MCF 10A (cell line): ENCODE measurements around the gene CTTNBP2. TPM values are rescaled to one million over a fixed set of nuclear protein-coding genes. Genes with fewer than 3 reads are reported as not detected.

Experiments
- BruUV-seq: library from RNA; stranded (reverse); fragments of 400-500 nt; replicated peaks from 2 replicates; lab custom pipeline; 2021; lab: Mats Ljungman, UMichigan
- CTCF ChIA-PET: fragments of 300-600 bp; sonication (Branson Sonifier 250); formaldehyde crosslinking; extraction: SDS; loops from one replicate; lab custom pipeline; 2021; ENCODE audit warnings: antibody characterized with exemption, inconsistent platforms; lab: Yijun Ruan, JAX
- POLR2A ChIA-PET: fragments of 300-600, 350-650 bp; sonication (Branson Sonifier 250); formaldehyde crosslinking; extraction: SDS; loops from one replicate; lab custom pipeline; 2020; ENCODE audit warnings: antibody characterized with exemption, inconsistent platforms; lab: Yijun Ruan, JAX
- DNase-seq: peaks from one replicate; pipeline ENCODE4 v3.0.0-alpha.2; 2018; ENCODE audit not compliant: unreplicated experiment
- H3K27ac Mint-ChIP-seq: one replicate; pipeline ENCODE4 v1.8.0; 2022; ENCODE audit warnings: mild to moderate bottlenecking, low read depth, mixed read lengths; ENCODE audit not compliant: unreplicated experiment
- H3K27me3 Mint-ChIP-seq: one replicate; pipeline ENCODE4 v1.8.0; 2022; ENCODE audit warnings: mixed read lengths; ENCODE audit not compliant: insufficient read depth, unreplicated experiment
- H3K36me3 Mint-ChIP-seq: one replicate; pipeline ENCODE4 v1.8.0; 2022; ENCODE audit warnings: mild to moderate bottlenecking, moderate library complexity, mixed read lengths; ENCODE audit not compliant: insufficient read depth, unreplicated experiment
- H3K4me1 Mint-ChIP-seq: one replicate; pipeline ENCODE4 v1.8.0; 2022; ENCODE audit warnings: mixed read lengths; ENCODE audit not compliant: insufficient read depth, unreplicated experiment
- H3K4me3 Mint-ChIP-seq: one replicate; pipeline ENCODE4 v1.8.0; 2022; ENCODE audit warnings: mild to moderate bottlenecking, moderate library complexity, mixed read lengths; ENCODE audit not compliant: unreplicated experiment
- H3K9me3 Mint-ChIP-seq: one replicate; pipeline ENCODE4 v1.8.0; 2022; ENCODE audit warnings: mixed read lengths; ENCODE audit not compliant: unreplicated experiment
- intact Hi-C: fragments of 100-400 bp; cut with micrococcal nuclease; formaldehyde crosslinking; loops from 2 replicates; pipeline ENCODE4 v1.14.1; 2022
- total RNA-seq: library from RNA; stranded (reverse); gene quantifications from 2 replicates; pipeline ENCODE4 v1.2.3, GENCODE V29; 2022
- TF ChIP-seq, protein P1 (sequence below): fragments of 200-600 bp; IDR thresholded peaks from one replicate; pipeline ENCODE4 v1.8.0; 2022; ENCODE audit warnings: antibody characterized with exemption, mild to moderate bottlenecking; ENCODE audit not compliant: unreplicated experiment

The CTTNBP2 gene
- total RNA-seq, 1 experiment from 2014 or later: 0.98 TPM

DNA sequence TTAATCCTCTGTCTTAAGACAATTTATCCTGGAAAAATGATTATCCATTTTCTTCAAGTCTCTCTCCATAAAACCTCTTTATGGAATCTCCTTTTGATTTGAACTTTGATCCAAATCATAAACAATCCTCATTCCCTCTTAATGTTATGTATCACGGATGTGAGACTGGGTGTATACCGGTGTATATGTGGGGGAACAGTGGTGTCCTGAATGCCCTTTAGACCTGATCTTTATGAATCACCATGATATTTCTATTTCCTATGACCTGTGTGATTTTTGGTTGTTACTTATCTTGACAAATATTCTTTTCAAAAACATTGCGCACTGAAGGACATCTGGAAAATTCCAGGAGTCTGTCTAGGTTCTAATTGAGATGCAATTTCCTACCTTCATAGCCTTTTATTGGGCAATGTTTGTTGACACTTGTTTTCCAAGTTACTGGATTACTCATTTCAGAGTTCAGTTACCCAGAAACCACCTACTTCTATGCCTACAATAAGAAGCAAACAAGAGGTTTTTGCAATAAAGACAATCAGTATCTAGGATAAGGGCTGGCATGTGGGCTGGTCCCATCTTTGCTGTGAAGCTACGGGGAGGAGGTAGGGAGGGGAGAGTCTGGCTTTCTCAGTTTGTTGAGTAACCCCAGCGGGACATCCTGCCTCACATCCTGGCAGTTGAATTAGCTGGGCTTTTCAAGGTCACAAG, 190.4 kb downstream of the CTTNBP2 start:
- no peak overlapping the region for H3K27ac Mint-ChIP-seq
- POLR2A ChIA-PET: no interaction called here
- intact Hi-C loops: no loop called here
- H3K36me3 Mint-ChIP-seq: no peaks in the 10 kb centered on the region
- no peaks in the 10 kb centered on the region for H3K4me1 Mint-ChIP-seq
- CTCF ChIA-PET: interaction anchor here (0.8 kb wide), 1 partner anchor 96 kb away, joined by 3 read pairs; no protein-coding TSS in a partner anchor
- H3K4me3 Mint-ChIP-seq: no peak overlapping the region
- H3K9me3 Mint-ChIP-seq: no peaks in the 10 kb centered on the region
- no TSS peak for BruUV-seq
- no peaks in the 10 kb centered on the region for H3K27me3 Mint-ChIP-seq
- DNase-seq: peak; percentile 29
- TF ChIP-seq, protein P1, sequence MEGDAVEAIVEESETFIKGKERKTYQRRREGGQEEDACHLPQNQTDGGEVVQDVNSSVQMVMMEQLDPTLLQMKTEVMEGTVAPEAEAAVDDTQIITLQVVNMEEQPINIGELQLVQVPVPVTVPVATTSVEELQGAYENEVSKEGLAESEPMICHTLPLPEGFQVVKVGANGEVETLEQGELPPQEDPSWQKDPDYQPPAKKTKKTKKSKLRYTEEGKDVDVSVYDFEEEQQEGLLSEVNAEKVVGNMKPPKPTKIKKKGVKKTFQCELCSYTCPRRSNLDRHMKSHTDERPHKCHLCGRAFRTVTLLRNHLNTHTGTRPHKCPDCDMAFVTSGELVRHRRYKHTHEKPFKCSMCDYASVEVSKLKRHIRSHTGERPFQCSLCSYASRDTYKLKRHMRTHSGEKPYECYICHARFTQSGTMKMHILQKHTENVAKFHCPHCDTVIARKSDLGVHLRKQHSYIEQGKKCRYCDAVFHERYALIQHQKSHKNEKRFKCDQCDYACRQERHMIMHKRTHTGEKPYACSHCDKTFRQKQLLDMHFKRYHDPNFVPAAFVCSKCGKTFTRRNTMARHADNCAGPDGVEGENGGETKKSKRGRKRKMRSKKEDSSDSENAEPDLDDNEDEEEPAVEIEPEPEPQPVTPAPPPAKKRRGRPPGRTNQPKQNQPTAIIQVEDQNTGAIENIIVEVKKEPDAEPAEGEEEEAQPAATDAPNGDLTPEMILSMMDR: no peak

DNA sequence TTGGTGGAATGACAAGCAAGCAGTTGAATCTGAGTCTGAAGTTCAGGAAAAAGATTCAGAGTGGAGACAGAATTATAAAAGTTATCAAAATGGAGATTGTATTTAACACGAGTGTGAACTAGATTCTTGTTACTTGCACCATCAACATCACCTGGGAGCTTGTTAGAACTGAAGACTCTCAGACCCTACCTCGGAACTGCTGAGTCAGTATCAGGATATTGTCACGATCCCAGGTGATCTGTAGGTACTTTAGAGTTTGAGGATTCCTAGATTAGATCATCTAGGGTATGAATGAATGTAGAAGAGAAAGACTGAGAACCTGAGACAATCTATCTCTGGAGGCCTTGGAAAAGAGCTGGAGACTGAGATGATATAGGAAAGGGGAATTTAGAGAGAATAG, 194.1 kb downstream of the CTTNBP2 start:
- no TSS peak for BruUV-seq
- Mint-ChIP-seq H3K27me3 (no peaks in the 10 kb centered on the region), H3K4me1 (no peaks in the 10 kb centered on the region), H3K36me3 (no peaks in the 10 kb centered on the region), H3K27ac (no peak overlapping the region), H3K4me3 (no peak overlapping the region), H3K9me3 (no peaks in the 10 kb centered on the region)
- POLR2A ChIA-PET: no interaction called here
- DNase-seq: no peak
- intact Hi-C loops: loop anchor here (10.0 kb wide), 1 partner anchor 274 kb away; no protein-coding TSS in a partner anchor
- TF ChIP-seq, protein P1: no peak
- CTCF ChIA-PET: no interaction called here

DNA sequence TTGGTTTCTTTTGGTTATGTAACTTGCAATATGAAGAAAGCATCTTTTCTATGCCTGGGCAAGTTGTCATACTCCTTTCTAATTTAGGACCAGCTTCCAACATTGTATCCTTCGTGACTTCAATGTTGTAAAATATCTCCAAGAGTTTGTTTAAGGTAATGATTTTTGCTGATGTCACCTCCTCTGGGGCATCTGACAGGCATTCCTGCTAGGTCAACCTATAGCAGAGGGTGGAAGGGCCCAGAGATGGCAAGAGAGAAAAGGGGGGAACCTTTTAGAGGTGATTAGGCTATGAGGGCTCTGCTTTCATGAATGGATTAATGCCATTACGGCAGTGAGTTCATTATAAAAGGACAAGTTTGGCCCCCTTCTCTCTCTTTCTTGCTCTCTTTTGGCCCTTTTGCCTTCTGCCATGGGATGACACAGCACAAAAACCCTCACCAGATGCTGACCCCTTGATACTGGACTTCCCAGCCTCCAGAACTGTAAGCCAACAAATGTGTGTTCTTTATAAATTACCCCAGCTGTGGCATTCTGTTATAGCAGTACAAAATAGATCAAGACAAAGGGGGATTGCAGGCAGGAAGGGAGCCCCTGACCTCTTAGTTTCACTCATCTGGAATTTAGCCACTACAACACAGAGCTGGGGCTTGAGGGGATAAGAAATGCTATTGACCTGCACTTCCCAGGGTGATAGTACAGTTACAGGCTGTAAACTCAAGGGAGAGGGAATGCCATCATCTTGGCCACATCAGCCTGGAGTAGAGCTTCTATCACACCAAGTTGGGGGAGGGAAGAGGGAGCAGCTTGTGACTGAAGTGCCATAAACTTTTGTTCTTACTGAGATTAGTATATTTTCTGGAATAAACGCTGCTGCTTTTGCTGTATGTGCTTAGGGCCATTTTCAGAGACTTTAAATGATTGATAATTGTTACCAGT, 197.5 kb downstream of the CTTNBP2 start:
- TF ChIP-seq, protein P1: no peak
- no peak for DNase-seq
- no peaks in the 10 kb centered on the region for H3K9me3 Mint-ChIP-seq
- peaks cover 21% of the 10 kb centered on the region for H3K27me3 Mint-ChIP-seq
- H3K27ac Mint-ChIP-seq: no peak overlapping the region
- BruUV-seq: no TSS peak
- no peak overlapping the region for H3K4me3 Mint-ChIP-seq
- intact Hi-C loops: loop anchor here (2.0 to 10.0 kb wide), 2 partner anchors 217 to 271 kb away; no protein-coding TSS in a partner anchor
- H3K4me1 Mint-ChIP-seq: no peaks in the 10 kb centered on the region
- ChIA-PET CTCF (interaction anchor here (0.6 to 2.8 kb wide), 5 partner anchors 10 to 216 kb away, joined by 3 to 13 read pairs (median 4); no protein-coding TSS in a partner anchor), POLR2A (no interaction called here)
- no peaks in the 10 kb centered on the region for H3K36me3 Mint-ChIP-seq

DNA sequence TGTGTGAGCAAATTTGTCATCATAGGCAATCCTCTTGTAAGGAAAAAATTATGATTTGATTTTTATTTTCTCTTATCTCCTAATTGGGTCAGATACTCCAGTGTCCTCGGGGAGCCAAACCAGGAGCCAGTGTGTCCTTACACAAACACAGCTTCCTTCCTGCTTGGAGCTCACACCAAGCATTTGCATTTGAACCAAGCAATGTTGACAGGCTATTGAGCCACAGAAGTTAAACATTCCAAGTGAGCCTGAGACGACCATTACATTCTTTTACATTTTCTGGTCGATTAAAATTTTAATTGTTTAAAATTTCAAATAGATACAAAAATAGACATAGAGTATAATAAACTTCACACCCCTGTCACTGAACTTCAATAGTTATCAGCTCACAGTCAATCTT, 198.6 kb downstream of the CTTNBP2 start:
- no peak overlapping the region for H3K4me3 Mint-ChIP-seq
- DNase-seq: no peak
- H3K27ac Mint-ChIP-seq: no peak overlapping the region
- ChIA-PET CTCF (interaction anchor here (0.6 to 2.8 kb wide), 6 partner anchors 11 to 361 kb away, joined by 3 to 13 read pairs (median 4); no protein-coding TSS in a partner anchor), POLR2A (no interaction called here)
- no peaks in the 10 kb centered on the region for H3K36me3 Mint-ChIP-seq
- H3K4me1 Mint-ChIP-seq: no peaks in the 10 kb centered on the region
- no TSS peak for BruUV-seq
- TF ChIP-seq, protein P1: no peak
- intact Hi-C loops: loop anchor here (2.0 to 10.0 kb wide), 3 partner anchors 216 to 478 kb away; no protein-coding TSS in a partner anchor
- no peaks in the 10 kb centered on the region for H3K9me3 Mint-ChIP-seq
- peaks cover 32% of the 10 kb centered on the region for H3K27me3 Mint-ChIP-seq
